ENCODE results near the gene ZMAT1.

DNA sequence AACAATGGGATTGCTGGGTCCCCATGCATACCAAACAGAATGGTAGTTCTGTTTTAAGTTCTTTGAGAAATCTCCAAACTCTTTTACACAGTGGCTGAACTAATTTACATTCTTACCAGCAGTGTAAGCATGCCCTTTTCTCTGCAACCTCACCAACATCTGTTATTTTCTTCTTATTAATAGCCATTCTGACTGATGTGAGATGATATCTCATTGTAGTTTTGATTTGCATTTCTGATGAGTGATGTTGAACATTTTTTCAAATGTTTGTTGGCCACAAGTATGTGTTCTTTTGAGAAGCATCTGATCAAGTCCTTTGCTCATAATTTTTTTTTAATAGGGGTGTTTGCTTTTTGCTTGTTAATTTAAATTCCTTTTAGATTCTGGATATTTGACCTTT lies 41.2 kb upstream of the ZMAT1 start:
- TF ChIP-seq POLR2AphosphoS5 (IDR thresholded peaks at IDR 0.05; ENCODE audit: borderline replicate concordance, low read depth, low read length) (no peak), EZH2 (IDR thresholded peaks at IDR 0.05) (no peak)
